K562 (cell line): ENCODE data around the gene DUS1L.

Source experiments
- CHD2 ChIP-seq: IDR thresholded peaks from 2 replicates; pipeline ENCODE4 v1.6.1; 2011; ENCODE audit warnings: low read depth, low read length
- CTCF ChIP-seq, 3 experiments: IDR thresholded peaks in 2 of 3; conservative IDR thresholded peaks in 1 of 3; 2 replicates each; pipeline ENCODE4 v1.5.1; 2011 to 2012; ENCODE audit warnings: low read length in 3 of 3, mild to moderate bottlenecking in 3 of 3, control low read depth in 2 of 3, improper control_type of control experiment in 1 of 3, inconsistent platforms in 1 of 3, low read depth in 1 of 3, mixed read lengths in 1 of 3, moderate library complexity in 1 of 3; ENCODE audit not compliant: insufficient read depth in 2 of 3
- ETV1 ChIP-seq: fragments of 450-650 bp; conservative IDR thresholded peaks from 2 replicates; pipeline ENCODE4 v1.6.1; 2016; ENCODE audit warnings: missing genetic modification characterization, control low read depth, low read depth, missing compliant biosample characterization
- PRMT5 ChIP-seq: sonication (generic); formaldehyde crosslinking; IDR thresholded peaks from 2 replicates; pipeline ENCODE4 v1.5.0; 2020; ENCODE audit warnings: missing genetic modification reagents
- SIX5 ChIP-seq, 2 experiments: IDR thresholded peaks; 2 replicates each; pipeline ENCODE4 v1.6.1; 2011; ENCODE audit warnings: low read length in 2 of 2, borderline replicate concordance in 1 of 2, low read depth in 1 of 2, mild to moderate bottlenecking in 1 of 2, moderate library complexity in 1 of 2; ENCODE audit not compliant: insufficient read depth in 1 of 2
- TRIM24 ChIP-seq, 2 experiments: fragments of 450-650 bp; IDR thresholded peaks; 2 replicates each; pipeline ENCODE4 v1.6.1; 2016
- ZNF696 ChIP-seq: fragments of 250-450 bp; sonication (Bioruptor Pico); conservative IDR thresholded peaks from 2 replicates; pipeline ENCODE4 v1.4.0; 2020; ENCODE audit warnings: mild to moderate bottlenecking, moderate library complexity
- ZSCAN29 ChIP-seq: fragments of 450-650 bp; IDR thresholded peaks from 2 replicates; pipeline ENCODE4 v1.6.1; 2017
- TF ChIP-seq, protein P1 (sequence below): fragments of 450-650 bp; formaldehyde crosslinking; IDR thresholded peaks from 2 replicates; pipeline ENCODE4 v1.4.0; 2020; ENCODE audit warnings: mild to moderate bottlenecking, moderate library complexity

- TF ChIP-seq, protein P1, sequence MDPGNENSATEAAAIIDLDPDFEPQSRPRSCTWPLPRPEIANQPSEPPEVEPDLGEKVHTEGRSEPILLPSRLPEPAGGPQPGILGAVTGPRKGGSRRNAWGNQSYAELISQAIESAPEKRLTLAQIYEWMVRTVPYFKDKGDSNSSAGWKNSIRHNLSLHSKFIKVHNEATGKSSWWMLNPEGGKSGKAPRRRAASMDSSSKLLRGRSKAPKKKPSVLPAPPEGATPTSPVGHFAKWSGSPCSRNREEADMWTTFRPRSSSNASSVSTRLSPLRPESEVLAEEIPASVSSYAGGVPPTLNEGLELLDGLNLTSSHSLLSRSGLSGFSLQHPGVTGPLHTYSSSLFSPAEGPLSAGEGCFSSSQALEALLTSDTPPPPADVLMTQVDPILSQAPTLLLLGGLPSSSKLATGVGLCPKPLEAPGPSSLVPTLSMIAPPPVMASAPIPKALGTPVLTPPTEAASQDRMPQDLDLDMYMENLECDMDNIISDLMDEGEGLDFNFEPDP (CRISPR knock-in tag): no peak
- TF ChIP-seq ETV1 (tag) (no peak), CTCF (IDR thresholded peaks at IDR 0.05 in 2 of 3, conservative IDR thresholded peaks at IDR 0.05 in 1 of 3; ENCODE audit: insufficient read depth in 2 of 3, low read depth in 1 of 3, low read length in 3 of 3) (no peak), ZSCAN29 (no peak), PRMT5 (no peak), CHD2 (no peak), SIX5 (IDR thresholded peaks at IDR 0.05; ENCODE audit: borderline replicate concordance in 1 of 2, insufficient read depth in 1 of 2, low read depth in 1 of 2, low read length in 2 of 2) (no peak), TRIM24 (IDR thresholded peaks at IDR 0.05) (no peak), ZNF696 (CRISPR knock-in tag) (no peak)
Observed at GRCh38 chr17:82089723-82090548, 24.3 kb upstream of the DUS1L start.
